NCI-H146 (cell line): Measurements from ENCODE around the gene MCF2.

Experiments used
- DNase-seq: peaks from one replicate; lab custom pipeline; 2025; lab: John Stamatoyannopoulos, UW

Gene MCF2

GRCh38 chrX:139585613-139586012 lies 122.4 kb downstream of the MCF2 start:
- no peak for DNase-seq

DNA sequence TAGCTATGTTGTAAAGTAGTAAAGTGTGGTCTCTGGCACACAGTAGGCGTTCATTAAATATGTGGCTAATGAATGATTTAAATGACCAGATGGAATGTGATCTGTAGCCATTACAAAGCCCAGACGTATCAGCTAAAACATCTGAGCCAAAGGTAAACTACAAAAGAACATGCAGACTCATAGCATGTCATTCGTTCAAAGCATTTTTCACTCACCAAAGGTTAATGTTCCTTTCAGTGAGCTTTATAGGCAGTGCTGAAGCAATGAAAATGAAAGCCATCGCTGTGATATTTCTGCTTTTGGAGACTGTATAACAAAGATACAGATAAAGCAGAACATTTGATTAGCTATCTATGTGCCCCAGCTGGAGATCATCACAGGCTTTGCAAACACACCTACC lies 126.9 kb downstream of the MCF2 start:
- no peak for DNase-seq

- DNase-seq: no peak
Measured at GRCh38 chrX:139566981-139567380, 141.0 kb downstream of the MCF2 start.

DNA sequence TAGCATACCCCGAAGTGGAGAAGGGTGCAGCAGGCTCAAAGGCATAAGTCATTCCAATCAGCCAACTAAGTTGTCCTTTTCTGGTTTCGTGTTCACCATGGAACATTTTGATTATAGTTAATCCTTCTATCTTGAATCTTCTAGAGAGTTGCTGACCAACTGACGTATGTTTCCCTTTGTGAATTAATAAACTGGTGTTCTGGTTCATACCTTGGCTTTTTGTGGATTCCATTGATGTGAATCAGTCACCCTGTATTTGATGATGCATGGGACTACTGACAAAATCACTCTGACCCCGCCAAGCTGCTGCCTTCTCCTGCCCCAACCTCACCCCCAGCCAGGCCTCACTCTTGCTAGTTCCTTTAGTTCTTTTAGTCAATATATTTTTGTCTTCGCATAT lies 144.7 kb downstream of the MCF2 start:
- DNase-seq: no peak

DNA sequence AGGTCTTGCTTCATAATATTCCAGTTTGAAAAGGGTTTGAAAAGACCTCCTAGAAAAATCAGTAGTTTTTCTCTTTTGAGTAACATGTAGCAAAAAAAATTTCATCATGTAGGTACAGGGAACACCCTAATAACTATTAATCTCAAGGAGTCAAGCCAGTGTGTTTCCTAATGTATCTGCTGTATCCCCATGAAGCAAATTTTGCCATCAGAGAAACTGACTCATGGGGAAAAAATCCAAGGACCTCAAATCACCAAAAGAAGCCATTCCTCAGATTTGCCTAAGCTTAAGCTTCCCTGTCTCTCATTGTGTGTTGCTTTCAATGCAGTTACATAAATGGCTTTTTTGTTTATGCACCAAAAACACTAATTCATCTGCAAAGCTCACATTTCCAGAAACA lies 147.7 kb downstream of the MCF2 start:
- DNase-seq: no peak

DNA sequence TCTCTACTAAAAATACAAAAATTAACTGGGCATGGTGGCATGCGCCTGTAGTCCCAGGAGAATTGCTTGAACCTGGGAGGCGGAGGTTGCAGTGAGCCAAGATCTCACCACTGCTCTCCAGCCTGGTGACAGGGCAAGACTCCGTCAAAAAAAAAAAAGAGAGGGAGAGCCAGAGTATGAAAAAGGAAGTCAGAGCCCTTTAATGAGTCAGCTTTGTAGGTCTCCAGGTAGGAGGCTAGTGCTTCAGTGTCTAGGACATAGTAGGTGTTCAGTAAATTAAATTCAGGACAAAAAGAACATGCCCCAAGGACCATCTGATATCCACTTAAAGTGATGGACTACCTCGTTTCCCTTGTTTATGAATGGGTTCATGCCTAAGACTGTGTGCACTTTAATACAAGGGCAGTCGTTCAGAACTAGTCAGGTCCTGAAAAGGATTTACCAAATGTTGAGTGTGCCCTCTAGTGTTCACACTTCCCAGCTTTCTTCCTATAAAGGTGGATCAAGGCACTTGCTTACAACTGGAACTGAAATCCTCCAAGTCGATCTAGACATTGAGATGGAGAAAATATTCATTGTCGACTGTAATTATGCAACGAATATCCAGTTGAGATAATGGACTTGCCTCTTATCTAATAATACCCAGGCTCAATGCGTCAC lies 148.5 kb downstream of the MCF2 start:
- no peak for DNase-seq

GRCh38 chrX:139554991-139555675 lies 152.8 kb downstream of the MCF2 start:
- no peak for DNase-seq

DNA sequence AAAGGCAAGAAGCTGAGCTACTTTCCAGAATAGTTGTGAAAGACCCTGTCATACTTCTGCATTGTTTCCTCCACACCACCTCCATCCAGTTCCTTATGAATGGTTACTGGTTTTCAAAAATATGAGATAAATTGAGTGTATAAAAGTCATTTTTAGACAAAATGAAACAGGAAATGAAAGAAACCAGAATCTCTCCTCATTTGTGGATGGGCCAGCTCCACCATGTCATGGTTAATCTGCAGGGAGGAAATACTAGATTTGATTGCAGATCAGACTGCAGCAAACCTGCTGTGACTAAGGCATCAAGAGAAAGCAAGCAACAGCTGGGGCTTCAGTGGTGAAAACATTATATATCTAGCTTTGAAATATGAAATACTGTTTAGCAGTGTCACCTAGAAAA lies 153.6 kb downstream of the MCF2 start:
- no peak for DNase-seq

GRCh38 chrX:139544591-139544990 lies 163.4 kb downstream of the MCF2 start:
- no peak for DNase-seq

GRCh38 chrX:139543920-139544319 lies 164.0 kb downstream of the MCF2 start:
- DNase-seq: no peak

- no peak for DNase-seq
Measured at GRCh38 chrX:139542652-139543051, 165.3 kb downstream of the MCF2 start.

- DNase-seq: no peak
Measured at GRCh38 chrX:139538907-139539790, 168.8 kb downstream of the MCF2 start.

GRCh38 chrX:139533444-139533843 lies 174.5 kb downstream of the MCF2 start:
- no peak for DNase-seq

GRCh38 chrX:139532834-139533233 lies 175.1 kb downstream of the MCF2 start:
- no peak for DNase-seq
